Limb (tissue), 2 donors: Measurements from ENCODE around the gene RENBP.
A peak's percentile ranks its signal among the peaks of the same experiment; 100 is the strongest.
"Not testable (repeated sequence)": the region's sequence is repeated elsewhere in the genome, so short reads cannot be mapped to it uniquely, and the experiment has no call there.

Experiments used
- DNase-seq, 2 donors: peaks; one replicate each; pipeline ENCODE4 v3.0.0-alpha.2; 2016; ENCODE audit errors: extremely low spot score in 2 of 2

RENBP gene

GRCh38 chrX:153944140-153944799 lies at the start of gene RENBP:
RENBP (minus strand) TSS chrX:153944643; CDS start chrX:153944610, 33 bp downstream.
- no peak for DNase-seq

- no peak for DNase-seq
Measured at GRCh38 chrX:153993978-153994377, 49.5 kb upstream of the RENBP start.

GRCh38 chrX:153993079-153993478 lies 48.6 kb upstream of the RENBP start:
- no peak for DNase-seq

- no peak for DNase-seq
Measured at GRCh38 chrX:153992180-153992579, 47.7 kb upstream of the RENBP start.

- DNase-seq = no peak
Measured at GRCh38 chrX:153991013-153991580, 46.7 kb upstream of the RENBP start.

- no peak for DNase-seq
Measured at GRCh38 chrX:153989973-153990655, 45.7 kb upstream of the RENBP start.

GRCh38 chrX:153988493-153988892 lies 44.0 kb upstream of the RENBP start:
- DNase-seq = no peak

GRCh38 chrX:153984351-153985178 lies 40.1 kb upstream of the RENBP start:
- DNase-seq = no peak

GRCh38 chrX:153983321-153983801 lies 38.9 kb upstream of the RENBP start:
- no peak for DNase-seq

GRCh38 chrX:153981771-153982533 lies 37.5 kb upstream of the RENBP start:
- no peak for DNase-seq

- DNase-seq = no peak
Measured at GRCh38 chrX:153981231-153981630, 36.8 kb upstream of the RENBP start.

GRCh38 chrX:153980394-153980793 lies 36.0 kb upstream of the RENBP start:
- not testable (repeated sequence) for DNase-seq

- no peak for DNase-seq
Measured at GRCh38 chrX:153974726-153975286, 30.4 kb upstream of the RENBP start.

- no peak for DNase-seq
Measured at GRCh38 chrX:153974003-153974725, 29.7 kb upstream of the RENBP start.

GRCh38 chrX:153973127-153974002 lies 28.9 kb upstream of the RENBP start:
- no peak for DNase-seq

- peak; percentile 85 to 90 for DNase-seq
Measured at GRCh38 chrX:153972368-153973126, 28.1 kb upstream of the RENBP start, which contains the start of gene TMEM187. TMEM187 (plus strand) TSS chrX:153972754; CDS start chrX:153982063, 9,309 bp downstream.

- DNase-seq = peak; percentile 90 to 93
Measured at GRCh38 chrX:153971450-153972367, 27.3 kb upstream of the RENBP start, which contains the start of gene HCFC1. HCFC1 (minus strand) TSS chrX:153971818; CDS start chrX:153970840, 978 bp downstream.
